Measurements from ENCODE around the gene SLC19A3. TPM values are rescaled to one million over a fixed set of nuclear protein-coding genes. Genes with fewer than 3 reads are reported as not detected.
"Not testable (repeated sequence)": the region's sequence is repeated elsewhere in the genome, so short reads cannot be mapped to it uniquely, and the experiment has no call there.

The SLC19A3 gene
- total RNA-seq, 8 experiments from 2014 or later: 0.27 to 7.5 (median 0.78) TPM

- 31 to 100% (median 66%) methylated on average over 1 to 3 of the region's 15 CpGs; no CpG with 5 or more reads in 5 of the 10 experiments for WGBS, 10 experiments
- Histone ChIP-seq H3K4me3 (no peak within 1 kb of the TSS), H3K27ac (no peak within 1 kb of the TSS), H3K4me1 (replicated peaks in 1 of 2) (no peaks in the 10 kb centered on the region)
- no peak for ATAC-seq (replicated peaks in 6 of 8)
- in situ Hi-C loops (cut with MboI; ENCODE audit: low pct_unique_long_range_greater_than_20kb in 2 of 9, low sequenced_read_pairs in 9 of 9, unreplicated experiment in 9 of 9): no loop called here
These were observed 6.7 kb upstream of the SLC19A3 start, which contains the start of gene SCYGR6 for GRCh38 chr2:227724394-227725039. TSS of gene SCYGR6 (minus strand) at chr2:227724757. CDS start at chr2:227724757, 0 bp downstream.

GRCh38 chr2:227722821-227723220 is 5.0 kb upstream of the SLC19A3 start:
- 14 to 80% (median 57%) methylated on average over 1 to 5 of the region's 7 CpGs; no CpG with 5 or more reads in 2 of the 10 experiments for WGBS, 10 experiments
- ATAC-seq (replicated peaks in 6 of 8); H3K27ac ChIP-seq; H3K4me1 ChIP-seq (replicated peaks in 1 of 2); H3K4me3 ChIP-seq; in situ Hi-C loops (cut with MboI; ENCODE audit: low pct_unique_long_range_greater_than_20kb in 2 of 9, low sequenced_read_pairs in 9 of 9, unreplicated experiment in 9 of 9): not testable (repeated sequence)

GRCh38 chr2:227720680-227721079 is 2.9 kb upstream of the SLC19A3 start:
- no peak for ATAC-seq (replicated peaks in 6 of 8)

GRCh38 chr2:227719641-227720040 is 1.8 kb upstream of the SLC19A3 start:
- in situ Hi-C loops (cut with MboI; ENCODE audit: low pct_unique_long_range_greater_than_20kb in 2 of 9, low sequenced_read_pairs in 9 of 9, unreplicated experiment in 9 of 9): no loop called here
- no peak for ATAC-seq (replicated peaks in 6 of 8)
- no peak overlapping the region for H3K27ac ChIP-seq
- 71 to 100% (median 98%) methylated on average over 1 to 4 of the region's 4 CpGs; no CpG with 5 or more reads in 2 of the 10 experiments for WGBS, 10 experiments
- no peaks in the 10 kb centered on the region for H3K4me1 ChIP-seq (replicated peaks in 1 of 2)
- no peak overlapping the region for H3K4me3 ChIP-seq

More at GRCh38 chr2:227720680-227721079, 2.9 kb upstream of the SLC19A3 start:
- no peak overlapping the region for H3K4me3 ChIP-seq
- H3K4me1 ChIP-seq (replicated peaks in 1 of 2): no peaks in the 10 kb centered on the region
- H3K27ac ChIP-seq: no peak overlapping the region
- WGBS, 10 experiments: 14 to 100% (median 90%) methylated on average over 1 to 3 of the region's 4 CpGs; no CpG with 5 or more reads in 2 of the 10 experiments
- in situ Hi-C loops (cut with MboI; ENCODE audit: low pct_unique_long_range_greater_than_20kb in 2 of 9, low sequenced_read_pairs in 9 of 9, unreplicated experiment in 9 of 9): no loop called here

GRCh38 chr2:227716501-227716900 is 1.3 kb downstream of the SLC19A3 start:
- ATAC-seq (replicated peaks in 6 of 8): no peak
- 33 to 100% methylated on average over 1 of the region's 2 CpGs; no CpG with 5 or more reads in 8 of the 10 experiments for WGBS, 10 experiments
- H3K4me3 ChIP-seq: no peak overlapping the region
- no peak overlapping the region for H3K27ac ChIP-seq
- in situ Hi-C loops (cut with MboI; ENCODE audit: low pct_unique_long_range_greater_than_20kb in 2 of 9, low sequenced_read_pairs in 9 of 9, unreplicated experiment in 9 of 9): no loop called here
- H3K4me1 ChIP-seq (replicated peaks in 1 of 2): no peaks in the 10 kb centered on the region

GRCh38 chr2:227713291-227713690 is 4.5 kb downstream of the SLC19A3 start:
- 100% methylated on average over 1 of the region's 1 CpG; no CpG with 5 or more reads in 6 of the 10 experiments for WGBS, 10 experiments
- no peak overlapping the region for H3K27ac ChIP-seq
- no peak for ATAC-seq (replicated peaks in 6 of 8)
- in situ Hi-C loops (cut with MboI; ENCODE audit: low pct_unique_long_range_greater_than_20kb in 2 of 9, low sequenced_read_pairs in 9 of 9, unreplicated experiment in 9 of 9): no loop called here
- no peak overlapping the region for H3K4me3 ChIP-seq
- H3K4me1 ChIP-seq (replicated peaks in 1 of 2): no peaks in the 10 kb centered on the region

- Histone ChIP-seq H3K4me1 (replicated peaks in 1 of 2) (no peaks in the 10 kb centered on the region), H3K4me3 (no peak overlapping the region), H3K27ac (no peak overlapping the region)
- in situ Hi-C loops (cut with MboI; ENCODE audit: low pct_unique_long_range_greater_than_20kb in 2 of 9, low sequenced_read_pairs in 9 of 9, unreplicated experiment in 9 of 9): no loop called here
- WGBS, 10 experiments: 55 to 91% (median 73%) methylated on average over 2 to 7 of the region's 7 CpGs; no CpG with 5 or more reads in 3 of the 10 experiments
- no peak for ATAC-seq (replicated peaks in 6 of 8)
These were observed 6.8 kb downstream of the SLC19A3 start for GRCh38 chr2:227710986-227711385.

- in situ Hi-C loops (cut with MboI; ENCODE audit: low pct_unique_long_range_greater_than_20kb in 2 of 9, low sequenced_read_pairs in 9 of 9, unreplicated experiment in 9 of 9): no loop called here
- H3K4me1 ChIP-seq (replicated peaks in 1 of 2): no peaks in the 10 kb centered on the region
- 82 to 100% (median 96%) methylated on average over 1 to 6 of the region's 6 CpGs; no CpG with 5 or more reads in 4 of the 10 experiments for WGBS, 10 experiments
- no peak for ATAC-seq (replicated peaks in 6 of 8)
- no peak overlapping the region for H3K4me3 ChIP-seq
- H3K27ac ChIP-seq: no peak overlapping the region
These were observed 10.4 kb downstream of the SLC19A3 start for GRCh38 chr2:227707390-227707789.

- ATAC-seq (replicated peaks in 6 of 8): no peak
- in situ Hi-C loops (cut with MboI; ENCODE audit: low pct_unique_long_range_greater_than_20kb in 2 of 9, low sequenced_read_pairs in 9 of 9, unreplicated experiment in 9 of 9): no loop called here
- H3K4me3 ChIP-seq: no peak overlapping the region
- no peak overlapping the region for H3K27ac ChIP-seq
- WGBS, 10 experiments: 80 to 100% (median 94%) methylated on average over 1 to 4 of the region's 4 CpGs; no CpG with 5 or more reads in 6 of the 10 experiments
- H3K4me1 ChIP-seq (replicated peaks in 1 of 2): no peaks in the 10 kb centered on the region
These were observed 11.0 kb downstream of the SLC19A3 start for GRCh38 chr2:227706859-227707258.

GRCh38 chr2:227703961-227704360 is 13.9 kb downstream of the SLC19A3 start:
- ATAC-seq (replicated peaks in 6 of 8): peak in 3 of 8 experiments; percentile 43 to 62 (median 53)
- WGBS, 10 experiments: 20 to 96% (median 89%) methylated on average over 1 to 3 of the region's 3 CpGs; no CpG with 5 or more reads in 3 of the 10 experiments

GRCh38 chr2:227703280-227703732 is 14.5 kb downstream of the SLC19A3 start:
- in situ Hi-C loops (cut with MboI; ENCODE audit: low pct_unique_long_range_greater_than_20kb in 2 of 9, low sequenced_read_pairs in 9 of 9, unreplicated experiment in 9 of 9): no loop called here
- H3K4me3 ChIP-seq: no peak overlapping the region
- no peaks in the 10 kb centered on the region for H3K4me1 ChIP-seq (replicated peaks in 1 of 2)
- 14 to 100% (median 83%) methylated on average over 2 to 3 of the region's 4 CpGs; no CpG with 5 or more reads in 5 of the 10 experiments for WGBS, 10 experiments
- ATAC-seq (replicated peaks in 6 of 8): peak in 3 of 8 experiments; percentile 65 to 93 (median 93)
- no peak overlapping the region for H3K27ac ChIP-seq

More at GRCh38 chr2:227703961-227704360, 13.9 kb downstream of the SLC19A3 start:
- Histone ChIP-seq H3K4me3 (no peak overlapping the region), H3K4me1 (replicated peaks in 1 of 2) (no peaks in the 10 kb centered on the region), H3K27ac (no peak overlapping the region)
- in situ Hi-C loops (cut with MboI; ENCODE audit: low pct_unique_long_range_greater_than_20kb in 2 of 9, low sequenced_read_pairs in 9 of 9, unreplicated experiment in 9 of 9): no loop called here

GRCh38 chr2:227701556-227701955 is 16.3 kb downstream of the SLC19A3 start:
- H3K4me1 ChIP-seq (replicated peaks in 1 of 2): no peaks in the 10 kb centered on the region
- WGBS, 10 experiments: 25 to 100% (median 81%) methylated on average over 1 to 3 of the region's 3 CpGs; no CpG with 5 or more reads in 1 of the 10 experiments
- in situ Hi-C loops (cut with MboI; ENCODE audit: low pct_unique_long_range_greater_than_20kb in 2 of 9, low sequenced_read_pairs in 9 of 9, unreplicated experiment in 9 of 9): no loop called here

GRCh38 chr2:227696990-227697679 is 20.7 kb downstream of the SLC19A3 start:
- ATAC-seq (replicated peaks in 6 of 8): peak in 2 of 8 experiments; percentile 66 to 91
- Histone ChIP-seq H3K4me1 (replicated peaks in 1 of 2) (no peaks in the 10 kb centered on the region), H3K4me3 (no peak overlapping the region), H3K27ac (no peak overlapping the region)
- 0 to 100% (median 70%) methylated on average over 1 to 2 of the region's 2 CpGs; no CpG with 5 or more reads in 1 of the 10 experiments for WGBS, 10 experiments
- in situ Hi-C loops (cut with MboI; ENCODE audit: low pct_unique_long_range_greater_than_20kb in 2 of 9, low sequenced_read_pairs in 9 of 9, unreplicated experiment in 9 of 9): no loop called here

More at GRCh38 chr2:227701556-227701955, 16.3 kb downstream of the SLC19A3 start:
- no peak for ATAC-seq (replicated peaks in 6 of 8)
- Histone ChIP-seq H3K27ac (no peak overlapping the region), H3K4me3 (no peak overlapping the region)

All from motor neuron (in vitro differentiated cells).